SU-DHL-6 (cell line): ENCODE data around the gene PACS2.

Source experiments
- EZH2phosphoT487 ChIP-seq: fragments of 200-600 bp; sonication (generic), shearing (Covaris generic); conservative IDR thresholded peaks from 2 replicates; pipeline ENCODE4 v1.6.1; 2018; ENCODE audit warnings: mild to moderate bottlenecking, antibody characterized with exemption, low read length, moderate library complexity, mixed read lengths
- TF ChIP-seq, protein P1 (sequence below): fragments of 200-600 bp; sonication (generic); IDR thresholded peaks from one replicate; pipeline ENCODE4 v1.5.1; 2017; ENCODE audit warnings: antibody characterized with exemption, mild to moderate bottlenecking, low read length, moderate library complexity; ENCODE audit not compliant: insufficient read depth, poor library complexity, severe bottlenecking

DNA sequence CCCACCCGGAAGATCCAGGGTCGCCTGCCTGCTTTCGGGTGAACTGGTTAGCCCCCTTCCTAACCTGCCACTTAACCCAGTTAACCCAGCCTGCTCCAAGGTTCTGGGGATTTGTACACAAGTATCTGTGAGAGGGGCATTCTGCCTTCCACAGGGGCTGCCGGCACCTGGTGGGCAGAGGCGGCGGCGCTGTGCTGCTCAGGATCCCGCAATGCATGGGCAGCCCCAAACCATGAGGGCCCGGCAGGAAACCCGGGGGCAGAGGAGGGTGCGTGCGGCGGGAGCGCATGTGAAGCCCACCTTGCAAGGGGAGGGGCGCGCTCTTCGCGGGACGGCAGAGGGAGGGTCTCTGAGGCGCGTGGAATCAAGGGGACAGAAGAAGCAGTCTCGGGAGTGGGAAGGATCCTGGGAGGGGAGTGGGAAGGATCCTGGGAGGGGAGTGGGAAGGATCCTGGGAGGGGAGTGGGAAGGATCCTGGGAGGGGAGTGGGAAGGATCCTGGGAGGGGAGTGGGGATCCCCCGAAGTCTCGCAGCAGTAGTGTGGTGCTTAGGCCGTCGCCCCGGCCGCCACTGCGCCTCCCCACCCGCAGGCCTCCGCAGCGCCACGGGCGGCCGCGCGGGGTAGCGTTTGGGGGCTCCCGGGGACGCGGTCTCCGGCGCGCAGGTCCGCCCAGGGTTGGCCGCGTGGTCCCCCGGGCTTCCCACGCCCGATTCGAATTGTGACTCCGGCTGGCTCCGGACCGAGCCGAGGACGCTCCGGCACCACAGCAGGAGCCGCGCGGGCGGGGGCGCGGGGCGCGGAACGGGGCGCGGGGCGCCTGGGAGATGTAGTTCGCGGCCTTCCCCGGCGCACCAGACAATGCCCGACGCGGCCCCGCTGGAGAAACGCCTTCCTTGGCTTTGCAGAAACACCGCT lies 100.2 kb downstream of the PACS2 start:
- TF ChIP-seq, protein P1, sequence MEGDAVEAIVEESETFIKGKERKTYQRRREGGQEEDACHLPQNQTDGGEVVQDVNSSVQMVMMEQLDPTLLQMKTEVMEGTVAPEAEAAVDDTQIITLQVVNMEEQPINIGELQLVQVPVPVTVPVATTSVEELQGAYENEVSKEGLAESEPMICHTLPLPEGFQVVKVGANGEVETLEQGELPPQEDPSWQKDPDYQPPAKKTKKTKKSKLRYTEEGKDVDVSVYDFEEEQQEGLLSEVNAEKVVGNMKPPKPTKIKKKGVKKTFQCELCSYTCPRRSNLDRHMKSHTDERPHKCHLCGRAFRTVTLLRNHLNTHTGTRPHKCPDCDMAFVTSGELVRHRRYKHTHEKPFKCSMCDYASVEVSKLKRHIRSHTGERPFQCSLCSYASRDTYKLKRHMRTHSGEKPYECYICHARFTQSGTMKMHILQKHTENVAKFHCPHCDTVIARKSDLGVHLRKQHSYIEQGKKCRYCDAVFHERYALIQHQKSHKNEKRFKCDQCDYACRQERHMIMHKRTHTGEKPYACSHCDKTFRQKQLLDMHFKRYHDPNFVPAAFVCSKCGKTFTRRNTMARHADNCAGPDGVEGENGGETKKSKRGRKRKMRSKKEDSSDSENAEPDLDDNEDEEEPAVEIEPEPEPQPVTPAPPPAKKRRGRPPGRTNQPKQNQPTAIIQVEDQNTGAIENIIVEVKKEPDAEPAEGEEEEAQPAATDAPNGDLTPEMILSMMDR = peak; percentile 65
- TF ChIP-seq EZH2phosphoT487 = no peak
